Fibroblast of pulmonary artery (primary cell): Measurements from ENCODE around the gene CHST4.

Experiments
- DNase-seq: peaks from one replicate; pipeline ENCODE4 v3.0.0-alpha.2; 2010; ENCODE audit warnings: low read depth
- H3K4me3 ChIP-seq: replicated peaks from 2 replicates; pipeline ENCODE4 v1.5.1; 2011; ENCODE audit warnings: low read depth, mild to moderate bottlenecking, control low read depth, low read length, moderate library complexity
- CTCF ChIP-seq: IDR thresholded peaks from 2 replicates; pipeline ENCODE4 v1.5.1; 2011; ENCODE audit warnings: mild to moderate bottlenecking, control low read depth, low read length, inconsistent platforms; ENCODE audit errors: missing control alignments

The CHST4 gene

GRCh38 chr16:71489122-71489521 is 37.1 kb upstream of the CHST4 start, which contains the start of gene ZNF19:
Gene ZNF19, minus strand, starts transcription at chr16:71489324. Its CDS starts 7,210 bp downstream, at chr16:71482114.
- no peak within 1 kb of the TSS for H3K4me3 ChIP-seq
- DNase-seq, result no peak
- no peak for TF ChIP-seq CTCF

GRCh38 chr16:71490361-71490760 is 35.9 kb upstream of the CHST4 start:
- H3K4me3 ChIP-seq, result no peak overlapping the region
- no peak for DNase-seq
- TF ChIP-seq CTCF, result no peak

- no peak for DNase-seq
- TF ChIP-seq CTCF, result no peak
- no peak overlapping the region for H3K4me3 ChIP-seq
These were observed 35.2 kb upstream of the CHST4 start for GRCh38 chr16:71491054-71491453.

GRCh38 chr16:71492786-71493185 is 33.4 kb upstream of the CHST4 start:
- DNase-seq, result no peak
- no peak for TF ChIP-seq CTCF
- no peak overlapping the region for H3K4me3 ChIP-seq

- no peak for TF ChIP-seq CTCF
- H3K4me3 ChIP-seq, result no peak overlapping the region
- DNase-seq, result no peak
These were observed 33.0 kb upstream of the CHST4 start for GRCh38 chr16:71493213-71493612.

- no peak for TF ChIP-seq CTCF
- no peak for DNase-seq
- H3K4me3 ChIP-seq, result no peak overlapping the region
These were observed 28.2 kb upstream of the CHST4 start for GRCh38 chr16:71498031-71498430.

GRCh38 chr16:71499775-71500364 is 26.4 kb upstream of the CHST4 start:
- TF ChIP-seq CTCF, result peak; percentile 75
- peak; percentile 79 for DNase-seq
- no peak overlapping the region for H3K4me3 ChIP-seq
